A673 (cell line): Measurements from ENCODE around the gene MED27.

Experiments used
- EZH2 ChIP-seq: fragments of 200-600 bp; sonication (generic); IDR thresholded peaks from 2 replicates; pipeline ENCODE4 v1.6.1; 2017; ENCODE audit warnings: borderline replicate concordance, low read depth, mild to moderate bottlenecking, mixed read lengths, antibody characterized with exemption, low read length; ENCODE audit not compliant: poor library complexity, severe bottlenecking
- TF ChIP-seq, protein P1 (sequence below): fragments of 300-800, 200-600 bp; sonication (generic); conservative IDR thresholded peaks from 2 replicates; pipeline ENCODE4 v1.5.1; 2017; ENCODE audit warnings: low read depth, mild to moderate bottlenecking, antibody characterized with exemption, low read length, moderate library complexity, mixed read lengths

- TF ChIP-seq, protein P1, sequence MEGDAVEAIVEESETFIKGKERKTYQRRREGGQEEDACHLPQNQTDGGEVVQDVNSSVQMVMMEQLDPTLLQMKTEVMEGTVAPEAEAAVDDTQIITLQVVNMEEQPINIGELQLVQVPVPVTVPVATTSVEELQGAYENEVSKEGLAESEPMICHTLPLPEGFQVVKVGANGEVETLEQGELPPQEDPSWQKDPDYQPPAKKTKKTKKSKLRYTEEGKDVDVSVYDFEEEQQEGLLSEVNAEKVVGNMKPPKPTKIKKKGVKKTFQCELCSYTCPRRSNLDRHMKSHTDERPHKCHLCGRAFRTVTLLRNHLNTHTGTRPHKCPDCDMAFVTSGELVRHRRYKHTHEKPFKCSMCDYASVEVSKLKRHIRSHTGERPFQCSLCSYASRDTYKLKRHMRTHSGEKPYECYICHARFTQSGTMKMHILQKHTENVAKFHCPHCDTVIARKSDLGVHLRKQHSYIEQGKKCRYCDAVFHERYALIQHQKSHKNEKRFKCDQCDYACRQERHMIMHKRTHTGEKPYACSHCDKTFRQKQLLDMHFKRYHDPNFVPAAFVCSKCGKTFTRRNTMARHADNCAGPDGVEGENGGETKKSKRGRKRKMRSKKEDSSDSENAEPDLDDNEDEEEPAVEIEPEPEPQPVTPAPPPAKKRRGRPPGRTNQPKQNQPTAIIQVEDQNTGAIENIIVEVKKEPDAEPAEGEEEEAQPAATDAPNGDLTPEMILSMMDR, result no peak
- no peak for TF ChIP-seq EZH2
Measured at GRCh38 chr9:131950487-131950886, 129.2 kb downstream of the MED27 start.
